ENCODE measurements around the gene GDPD1.

- TF ChIP-seq EP300 (IDR thresholded peaks at IDR 0.05) = no peak
- no peak for TF ChIP-seq POLR2A (IDR thresholded peaks at IDR 0.05; ENCODE audit: low read depth)
Measured at GRCh38 chr17:59300941-59301340, 80.6 kb downstream of the GDPD1 start.
